A549 (cell line): Measurements from ENCODE around the gene ATP10D. TPM values are rescaled to one million over a fixed set of nuclear protein-coding genes. Genes with fewer than 3 reads are reported as not detected.

Source experiments
- ATAC-seq, 2 experiments: fragments of 200-7000 bp in 1 of 2; fragments of >200 bp in 1 of 2; cut with Nextera tagmentation in 1 of 2; cut with Tn5 transposase in 1 of 2; 3 replicates each; pipeline versions ENCODE4 v1.8.0 to v1.9.1; 2018 to 2020; ENCODE audit warnings: mild to moderate bottlenecking in 1 of 2, moderate library complexity in 1 of 2
- CTCF ChIA-PET: fragments of 300-600 bp; sonication (Branson Sonifier 250); formaldehyde crosslinking; extraction: SDS; loops from one replicate; lab custom pipeline; 2021; ENCODE audit warnings: antibody characterized with exemption, inconsistent platforms; lab: Yijun Ruan, JAX
- POLR2A ChIA-PET: fragments of 350-600 bp; formaldehyde crosslinking; extraction: SDS; loops from one replicate; lab custom pipeline; 2021; ENCODE audit warnings: antibody characterized with exemption, inconsistent platforms; lab: Yijun Ruan, JAX
- DNase-seq, 2 experiments: peaks; one replicate each; pipeline versions ENCODE4 v3.0.0 to v3.0.0-alpha.2; 2011 to 2016; ENCODE audit warnings: low read depth in 1 of 2, low spot score in 1 of 2
- FAIRE-seq: peaks from 2 replicates; lab custom pipeline; 2011; peaks lifted over from hg19 to GRCh38; lab: Jason Lieb, UNC
- H3K27ac ChIP-seq, 2 experiments: fragments of >200 bp; sonication (Bioruptor Twin); formaldehyde crosslinking; 3 replicates each; pipeline ENCODE4 v1.5.1; 2016 to 2017
- H3K4me1 ChIP-seq: fragments of >200 bp; sonication (Bioruptor Twin); formaldehyde crosslinking; 3 replicates; pipeline ENCODE4 v1.6.1; 2016
- H3K4me2 ChIP-seq: fragments of >200 bp; sonication (Bioruptor Twin); formaldehyde crosslinking; 3 replicates; pipeline ENCODE4 v1.6.1; 2016
- H3K4me3 ChIP-seq: fragments of >200 bp; sonication (Bioruptor Twin); formaldehyde crosslinking; 3 replicates; pipeline ENCODE4 v1.5.1; 2016
- H3K9me3 ChIP-seq: fragments of >200 bp; sonication (Bioruptor Twin); formaldehyde crosslinking; 3 replicates; pipeline ENCODE4 v1.6.1; 2016
- BHLHE40 ChIP-seq: IDR thresholded peaks from 2 replicates; pipeline ENCODE4 v1.6.1; 2012; ENCODE audit warnings: low read depth, low read length, inconsistent platforms
- CEBPB ChIP-seq, 2 experiments: fragments of >200 bp in 1 of 2; sonication (Bioruptor Twin) in 1 of 2; formaldehyde crosslinking in 1 of 2; IDR thresholded peaks; 2 replicates each; pipeline ENCODE4 v1.6.1; 2012 to 2016
- CHD2 ChIP-seq: fragments of 150-350 bp; IDR thresholded peaks from 2 replicates; pipeline ENCODE4 v1.6.1; 2014; ENCODE audit warnings: low read length; ENCODE audit not compliant: partially characterized antibody
- CHD4 ChIP-seq: fragments of 200-600 bp; sonication (generic); IDR thresholded peaks from 2 replicates; pipeline ENCODE4 v1.6.1; 2016; ENCODE audit warnings: antibody characterized with exemption, mild to moderate bottlenecking, borderline replicate concordance
- EHF ChIP-seq: fragments of 250-450 bp; sonication (Bioruptor Pico); IDR thresholded peaks from 2 replicates; pipeline ENCODE4 v1.5.0; 2020; ENCODE audit warnings: mild to moderate bottlenecking
- ESRRA ChIP-seq: fragments of 150-350 bp; IDR thresholded peaks from 2 replicates; pipeline ENCODE4 v1.6.1; 2014; ENCODE audit warnings: mild to moderate bottlenecking, low read length, borderline replicate concordance
- HMGXB4 ChIP-seq: fragments of 250-450 bp; sonication (Bioruptor Pico); IDR thresholded peaks from 2 replicates; pipeline ENCODE4 v1.5.0; 2021; ENCODE audit warnings: mild to moderate bottlenecking, moderate library complexity, borderline replicate concordance
- HOXA7 ChIP-seq: fragments of 250-450 bp; sonication (Bioruptor Pico); IDR thresholded peaks from 2 replicates; pipeline ENCODE4 v1.5.0; 2020; ENCODE audit warnings: mild to moderate bottlenecking, moderate library complexity
- NR3C1 ChIP-seq: fragments of >200 bp; sonication (Bioruptor Twin); formaldehyde crosslinking; IDR thresholded peaks from 3 replicates; pipeline ENCODE4 v1.6.1; 2017
- PHF8 ChIP-seq: fragments of 200-600 bp; sonication (generic); IDR thresholded peaks from 2 replicates; pipeline ENCODE4 v1.6.1; 2016; ENCODE audit warnings: low read depth, mild to moderate bottlenecking, antibody characterized with exemption, moderate library complexity, borderline replicate concordance
- POLR2A ChIP-seq: IDR thresholded peaks from 2 replicates; pipeline ENCODE4 v1.6.1; 2012; ENCODE audit warnings: mild to moderate bottlenecking, low read length
- RARB ChIP-seq: fragments of 250-450 bp; sonication (Bioruptor Pico); IDR thresholded peaks from 2 replicates; pipeline ENCODE4 v1.8.0; 2021; ENCODE audit warnings: mild to moderate bottlenecking, moderate library complexity
- REST ChIP-seq: fragments of 200-600 bp; sonication (generic); IDR thresholded peaks from 2 replicates; pipeline ENCODE4 v1.6.1; 2016; ENCODE audit warnings: antibody characterized with exemption, mild to moderate bottlenecking, moderate library complexity
- RNF2 ChIP-seq: fragments of 200-600 bp; sonication (generic); IDR thresholded peaks from 2 replicates; pipeline ENCODE4 v1.6.1; 2016; ENCODE audit warnings: low read depth, mild to moderate bottlenecking, antibody characterized with exemption, moderate library complexity, borderline replicate concordance
- SREBF2 ChIP-seq: fragments of 450-650 bp; IDR thresholded peaks from 2 replicates; pipeline ENCODE4 v1.6.1; 2014; ENCODE audit warnings: mild to moderate bottlenecking, moderate library complexity
- TP53 ChIP-seq: fragments of 250-450 bp; sonication (Bioruptor Pico); IDR thresholded peaks from 2 replicates; pipeline ENCODE4 v1.5.0; 2021; ENCODE audit warnings: mild to moderate bottlenecking, moderate library complexity
- USF2 ChIP-seq: fragments of 450-650 bp; IDR thresholded peaks from 2 replicates; pipeline ENCODE4 v1.6.1; 2014; ENCODE audit warnings: antibody characterized with exemption
- ZC3H11A ChIP-seq: fragments of 450-650 bp; IDR thresholded peaks from 2 replicates; pipeline ENCODE4 v1.6.1; 2014; ENCODE audit warnings: antibody characterized with exemption, mild to moderate bottlenecking
- ZSCAN20 ChIP-seq: fragments of 250-450 bp; sonication (Bioruptor Pico); IDR thresholded peaks from 2 replicates; pipeline ENCODE4 v1.8.0; 2022; ENCODE audit warnings: mild to moderate bottlenecking, moderate library complexity
- WGBS: methylation state at CpG from one replicate; pipeline ENCODE4 v1.1.6; 2017; ENCODE audit errors: missing lambda C conversion rate; 5-methylcytosine and 5-hydroxymethylcytosine counted together
- polyA plus RNA-seq, 4 experiments: library from polyadenylated mRNA; depleted of rRNA in 3 of 4; stranded (reverse); fragments of >200 nt; fragmentation: RNase III in 1 of 4; extraction: RNeasy Plus Mini Kit Qiagen cat#74134 plus additional on column Dnase treatment in 1 of 4; gene quantifications; 2 replicates in 3 of 4; 3 replicates in 1 of 4; pipeline ENCODE4 v1.2.3, GENCODE V29; 2011 to 2017
- TF ChIP-seq, protein P1 (sequence below): fragments of 250-450 bp; sonication (Bioruptor Pico); IDR thresholded peaks from 2 replicates; pipeline ENCODE4 v1.5.0; 2020; ENCODE audit warnings: low read depth, mild to moderate bottlenecking, moderate library complexity

The ATP10D gene
- polyA plus RNA-seq, 2 of the 4 experiments (the other 2 are of a cell fraction) = 2.7 to 6.8 TPM

DNA sequence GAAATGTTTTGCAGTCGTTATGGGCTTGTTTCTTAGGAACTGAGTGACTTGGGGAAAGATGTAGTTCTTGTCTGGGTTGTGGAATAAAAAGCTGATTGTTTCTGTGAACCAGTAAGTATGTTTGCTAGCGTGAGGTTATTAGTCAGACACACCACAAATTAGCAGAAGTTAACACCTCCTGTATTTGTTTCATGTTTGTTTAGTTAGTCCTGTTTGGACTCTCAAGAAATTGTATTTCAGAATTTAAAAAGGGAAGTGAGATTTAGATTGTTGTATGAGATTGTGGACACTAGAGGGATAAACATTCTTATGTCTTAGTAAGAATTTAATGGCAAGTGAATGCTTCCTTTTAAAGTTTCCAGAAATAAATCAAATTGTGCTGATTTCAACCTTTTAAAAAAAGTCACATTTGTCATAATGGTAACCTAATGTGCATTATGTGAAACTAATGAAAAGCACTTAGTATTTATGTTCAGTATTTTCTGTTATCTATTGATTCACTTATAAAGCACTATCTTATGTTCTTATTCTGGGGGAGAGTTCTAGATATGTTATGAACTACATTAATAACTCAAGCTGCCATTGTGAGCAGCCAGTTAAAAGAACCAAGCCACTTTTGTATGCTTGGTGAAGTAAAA, 25.6 kb downstream of the ATP10D start:
- no peak for FAIRE-seq
- ATAC-seq = no peak
- no peak for DNase-seq
- H3K4me1 ChIP-seq = no peaks in the 10 kb centered on the region
- ChIA-PET POLR2A (no interaction called here), CTCF (no interaction called here)
- H3K27ac ChIP-seq = no peak overlapping the region
- TF ChIP-seq TP53 = no peak
- TF ChIP-seq ZC3H11A = no peak
- no peak for TF ChIP-seq CHD2
- H3K9me3 ChIP-seq = no peaks in the 10 kb centered on the region
- no peak overlapping the region for H3K4me2 ChIP-seq
- WGBS = 40% methylated on average over 2 of the region's 2 CpGs
- H3K4me3 ChIP-seq = no peak overlapping the region

GRCh38 chr4:47513461-47513860, 28.4 kb downstream of the ATP10D start:
- Histone ChIP-seq H3K9me3 (no peaks in the 10 kb centered on the region), H3K4me2 (no peak overlapping the region), H3K4me3 (no peak overlapping the region), H3K4me1 (no peaks in the 10 kb centered on the region), H3K27ac (no peak overlapping the region)
- 69% methylated on average over 1 of the region's 1 CpG for WGBS
- no peak for ATAC-seq
- DNase-seq = no peak
- TF ChIP-seq CHD2 = no peak
- TF ChIP-seq ESRRA = no peak
- no peak for TF ChIP-seq ZSCAN20 (CRISPR knock-in tag)
- TF ChIP-seq RARB (CRISPR knock-in tag) = no peak
- TF ChIP-seq PHF8 = no peak
- TF ChIP-seq, protein P1, sequence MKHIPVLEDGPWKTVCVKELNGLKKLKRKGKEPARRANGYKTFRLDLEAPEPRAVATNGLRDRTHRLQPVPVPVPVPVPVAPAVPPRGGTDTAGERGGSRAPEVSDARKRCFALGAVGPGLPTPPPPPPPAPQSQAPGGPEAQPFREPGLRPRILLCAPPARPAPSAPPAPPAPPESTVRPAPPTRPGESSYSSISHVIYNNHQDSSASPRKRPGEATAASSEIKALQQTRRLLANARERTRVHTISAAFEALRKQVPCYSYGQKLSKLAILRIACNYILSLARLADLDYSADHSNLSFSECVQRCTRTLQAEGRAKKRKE (CRISPR knock-in tag) = no peak
- no peak for TF ChIP-seq REST
- TF ChIP-seq EHF (CRISPR knock-in tag) = no peak
- TF ChIP-seq BHLHE40 = no peak
- no peak for TF ChIP-seq CHD4
- TF ChIP-seq NR3C1 = no peak
- TF ChIP-seq ZC3H11A = no peak
- TF ChIP-seq RNF2 = no peak
- no peak for TF ChIP-seq USF2
- TF ChIP-seq CEBPB (IDR thresholded peaks at IDR 0.05) = no peak
- TF ChIP-seq SREBF2 = no peak
- TF ChIP-seq HMGXB4 = no peak
- TF ChIP-seq POLR2A = no peak
- no peak for TF ChIP-seq HOXA7 (CRISPR knock-in tag)
- no peak for FAIRE-seq
- CTCF ChIA-PET = no interaction called here
- POLR2A ChIA-PET = no interaction called here
